Lower leg skin (tissue), 4 donors: ENCODE measurements around the gene BMF. TPM values are rescaled to one million over a fixed set of nuclear protein-coding genes. Genes with fewer than 3 reads are reported as not detected.
"Not testable (repeated sequence)": the region's sequence is repeated elsewhere in the genome, so short reads cannot be mapped to it uniquely, and the experiment has no call there.

ENCODE experiments used
- DNase-seq, 2 donors: peaks; one replicate each; pipeline ENCODE4 v3.0.0-alpha.2; 2019; ENCODE audit warnings: low spot score in 2 of 2
- H3K4me3 ChIP-seq: fragments of 200-600 bp; sonication (generic); 2 replicates; pipeline ENCODE4 v1.5.1; 2017; ENCODE audit warnings: mild to moderate bottlenecking, low read depth; ENCODE audit not compliant: poor library complexity, severe bottlenecking
- POLR2A ChIP-seq, 2 donors: fragments of 450-650 bp; IDR thresholded peaks; one replicate each; pipeline ENCODE4 v1.6.1; 2016 to 2017; ENCODE audit warnings: antibody characterized with exemption in 2 of 2, mild to moderate bottlenecking in 1 of 2, moderate library complexity in 1 of 2
- WGBS, 2 donors: methylation state at CpG; one replicate each; pipeline ENCODE4 v1.1.5; 2018; 5-methylcytosine and 5-hydroxymethylcytosine counted together
- intact Hi-C: fragments of 100-400 bp; cut with DNase I; formaldehyde crosslinking; loops from one replicate; pipeline ENCODE4 v1.15.0; 2023; ENCODE audit warnings: low total_unique reads
- total RNA-seq, 4 donors: library from RNA; depleted of rRNA; stranded (reverse); fragments of >200 nt; gene quantifications; one replicate each; pipeline ENCODE4 v1.1.0, GENCODE V29; 2016
- TF ChIP-seq, protein P1 (sequence below), 3 donors: fragments of 450-650 bp; IDR thresholded peaks; one replicate each; pipeline ENCODE4 v1.5.1; 2016; ENCODE audit warnings: antibody characterized with exemption in 3 of 3, mild to moderate bottlenecking in 3 of 3, moderate library complexity in 2 of 3

BMF gene
- total RNA-seq, 4 donors from 2014 or later: 2.1 to 11.8 (median 8.4) TPM

- 69 to 74% methylated on average over 1 of the region's 1 CpG for WGBS, 2 donors
- intact Hi-C loops: no loop called here
- TF ChIP-seq, protein P1, sequence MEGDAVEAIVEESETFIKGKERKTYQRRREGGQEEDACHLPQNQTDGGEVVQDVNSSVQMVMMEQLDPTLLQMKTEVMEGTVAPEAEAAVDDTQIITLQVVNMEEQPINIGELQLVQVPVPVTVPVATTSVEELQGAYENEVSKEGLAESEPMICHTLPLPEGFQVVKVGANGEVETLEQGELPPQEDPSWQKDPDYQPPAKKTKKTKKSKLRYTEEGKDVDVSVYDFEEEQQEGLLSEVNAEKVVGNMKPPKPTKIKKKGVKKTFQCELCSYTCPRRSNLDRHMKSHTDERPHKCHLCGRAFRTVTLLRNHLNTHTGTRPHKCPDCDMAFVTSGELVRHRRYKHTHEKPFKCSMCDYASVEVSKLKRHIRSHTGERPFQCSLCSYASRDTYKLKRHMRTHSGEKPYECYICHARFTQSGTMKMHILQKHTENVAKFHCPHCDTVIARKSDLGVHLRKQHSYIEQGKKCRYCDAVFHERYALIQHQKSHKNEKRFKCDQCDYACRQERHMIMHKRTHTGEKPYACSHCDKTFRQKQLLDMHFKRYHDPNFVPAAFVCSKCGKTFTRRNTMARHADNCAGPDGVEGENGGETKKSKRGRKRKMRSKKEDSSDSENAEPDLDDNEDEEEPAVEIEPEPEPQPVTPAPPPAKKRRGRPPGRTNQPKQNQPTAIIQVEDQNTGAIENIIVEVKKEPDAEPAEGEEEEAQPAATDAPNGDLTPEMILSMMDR (IDR thresholded peaks at IDR 0.05): no peak
- TF ChIP-seq POLR2A (IDR thresholded peaks at IDR 0.05): no peak
- no peak overlapping the region for H3K4me3 ChIP-seq
- DNase-seq: no peak
Measured at GRCh38 chr15:40080104-40080503, 28.6 kb downstream of the BMF start.

DNA sequence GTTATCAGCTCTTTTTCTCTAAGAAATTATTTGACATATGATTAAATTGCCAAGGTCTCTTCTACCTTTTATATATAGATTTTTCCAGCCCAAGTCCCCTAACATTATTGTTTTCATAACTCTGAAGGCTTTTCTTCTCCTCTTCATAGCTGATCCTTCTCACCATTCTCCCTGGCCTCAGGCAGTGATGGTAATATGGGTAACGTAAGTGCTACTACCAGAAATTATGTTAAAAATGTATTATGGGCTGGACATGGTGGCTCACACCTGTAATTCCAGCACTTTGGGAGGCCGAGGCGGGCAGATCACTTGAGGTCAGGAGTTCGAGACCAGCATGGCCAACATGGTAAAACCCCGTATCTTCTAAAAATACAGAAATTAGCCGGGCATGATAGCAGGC is 29.2 kb downstream of the BMF start:
- no peak overlapping the region for H3K4me3 ChIP-seq
- no peak for DNase-seq
- WGBS, 2 donors: 92 to 95% methylated on average over 6 of the region's 6 CpGs
- TF ChIP-seq, protein P1 (IDR thresholded peaks at IDR 0.05): no peak
- TF ChIP-seq POLR2A (IDR thresholded peaks at IDR 0.05): no peak
- intact Hi-C loops: no loop called here

GRCh38 chr15:40075298-40076044 is 33.2 kb downstream of the BMF start:
- WGBS, 2 donors: 79% methylated on average over 18 of the region's 18 CpGs
- no peak for TF ChIP-seq POLR2A (IDR thresholded peaks at IDR 0.05)
- TF ChIP-seq, protein P1 (IDR thresholded peaks at IDR 0.05): no peak
- H3K4me3 ChIP-seq: no peak overlapping the region
- DNase-seq: no peak
- intact Hi-C loops: no loop called here

DNA sequence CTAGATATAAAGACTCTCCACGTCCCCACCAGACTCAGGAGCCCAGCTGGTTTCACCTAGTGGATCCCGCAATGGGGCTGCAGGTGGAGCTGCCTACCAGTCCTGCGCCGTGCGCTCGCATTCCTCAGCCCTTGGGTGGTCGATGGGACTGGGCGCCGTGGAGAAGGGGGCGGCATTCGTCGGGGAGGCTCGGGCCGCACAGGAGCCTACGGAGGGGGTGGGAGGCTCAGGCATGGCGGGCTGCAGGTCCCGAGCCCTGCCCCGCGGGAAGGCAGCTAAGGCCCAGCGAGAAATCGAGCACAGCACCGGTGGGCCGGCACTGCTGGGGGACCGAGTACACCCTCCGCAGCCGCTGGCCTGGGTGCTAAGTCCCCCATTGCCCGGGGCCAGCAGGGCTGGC is 34.0 kb downstream of the BMF start:
- WGBS, 2 donors: 92 to 96% methylated on average over 17 of the region's 27 CpGs
- H3K4me3 ChIP-seq, DNase-seq, intact Hi-C loops: not testable (repeated sequence)

- DNase-seq, intact Hi-C loops, H3K4me3 ChIP-seq: not testable (repeated sequence)
- 89 to 93% methylated on average over 34 of the region's 34 CpGs for WGBS, 2 donors
Measured at GRCh38 chr15:40073716-40074490, 34.8 kb downstream of the BMF start.

DNA sequence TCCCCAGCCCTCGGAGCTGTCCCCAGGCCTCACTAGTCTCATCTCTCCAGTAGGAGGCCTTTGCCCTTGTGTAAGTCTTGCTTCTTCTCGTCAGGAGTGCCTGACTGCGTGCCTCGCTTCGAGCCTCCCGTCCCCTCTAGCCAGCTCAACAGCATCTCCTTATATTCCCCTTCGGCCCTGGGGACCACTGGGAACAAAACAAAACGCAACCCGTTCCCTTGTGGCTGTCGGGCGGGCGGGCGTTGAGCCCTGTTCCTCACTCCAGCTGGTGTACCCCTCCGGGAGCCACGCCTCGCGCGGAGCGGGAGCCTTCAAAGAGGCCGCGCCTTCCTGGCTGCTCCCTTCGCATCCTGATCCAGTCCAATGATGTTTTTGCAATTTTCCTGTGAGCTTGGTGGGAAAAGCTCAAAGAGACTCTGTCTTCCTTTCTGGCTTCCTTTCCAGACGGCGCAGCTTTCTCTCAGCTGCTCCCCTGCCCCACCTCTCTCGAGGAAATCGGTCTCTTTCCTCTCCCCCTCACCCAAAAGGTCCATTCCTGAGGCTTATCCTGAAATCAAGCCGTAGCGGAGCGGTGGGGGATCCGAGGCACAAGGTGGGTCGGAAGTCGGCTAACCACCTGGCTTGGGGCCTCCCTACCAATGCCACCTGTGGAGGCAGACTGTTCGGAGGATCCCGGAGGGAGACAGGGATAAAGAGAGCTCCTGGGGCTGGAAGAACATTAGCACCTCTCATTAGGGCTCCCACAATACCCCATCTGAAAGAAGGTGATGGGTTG is 36.3 kb downstream of the BMF start:
- TF ChIP-seq POLR2A (IDR thresholded peaks at IDR 0.05): no peak
- TF ChIP-seq, protein P1 (IDR thresholded peaks at IDR 0.05): no peak
- 40 to 45% methylated on average over 34 of the region's 34 CpGs for WGBS, 2 donors
- intact Hi-C loops: no loop called here
- no peak overlapping the region for H3K4me3 ChIP-seq
- no peak for DNase-seq
